H1 (cell line): ENCODE results near the gene BBLN. TPM values are rescaled to one million over a fixed set of nuclear protein-coding genes. Genes with fewer than 3 reads are reported as not detected.

Experiments used
- CBX5 ChIP-seq: fragments of 300-800, 300-1000 bp; sonication (generic); IDR thresholded peaks from 2 replicates; pipeline ENCODE4 v1.7.1; 2016; ENCODE audit warnings: antibody characterized with exemption, low read length, low read depth
- CHD7 ChIP-seq: fragments of 300-600 bp; sonication (generic); IDR thresholded peaks from 2 replicates; pipeline ENCODE4 v1.7.1; 2012; ENCODE audit warnings: low read length, moderate library complexity, mild to moderate bottlenecking, inconsistent platforms; ENCODE audit not compliant: insufficient replicate concordance
- polyA plus RNA-seq, 7 experiments: library from polyadenylated mRNA; depleted of rRNA in 3 of 7; stranded (reverse) in 5 of 7; unstranded in 2 of 7; fragments of >200 nt in 5 of 7; fragments of 200-250 nt in 2 of 7; gene quantifications; 1 replicate in 5 of 7; 2 replicates in 1 of 7; 4 replicates in 1 of 7; pipeline versions ENCODE4 v1.2.1 to v1.2.3, GENCODE V29; 2011 to 2013; ENCODE audit warnings: missing spikeins in 2 of 7, mixed read lengths in 2 of 7
- total RNA-seq: library from RNA; stranded (reverse); fragmentation: NEBNext Ultra II Directional; extraction: Animal tissue kit (Norgen Biotek cat#: 25700); gene quantifications from 2 replicates; pipeline ENCODE4 v1.2.1, GENCODE V29; 2021

Gene BBLN
- total and polyA plus RNA-seq, 2 of the 8 experiments (the other 6 are each of a cell fraction or from before 2014, with no cell fraction given): 63.1 to 164 TPM

GRCh38 chr9:128149951-128150593, 10.0 kb upstream of the BBLN start (continued):
- no peak for TF ChIP-seq CHD7
- no peak for TF ChIP-seq CBX5
